Subcutaneous adipose tissue (tissue), 4 donors: ENCODE results near the gene MRFAP1. TPM values are rescaled to one million over a fixed set of nuclear protein-coding genes. Genes with fewer than 3 reads are reported as not detected.

Experiments
- CTCF ChIP-seq: fragments of 450-650 bp; IDR thresholded peaks from one replicate; pipeline ENCODE4 v1.5.1; 2016; ENCODE audit warnings: low read depth, mild to moderate bottlenecking, control low read depth, antibody characterized with exemption, moderate library complexity
- total RNA-seq, 4 donors: library from RNA; depleted of rRNA; stranded (reverse); fragments of >200 nt; gene quantifications; one replicate each; pipeline ENCODE4 v1.1.0, GENCODE V29; 2016

Gene MRFAP1
- total RNA-seq, 4 donors from 2014 or later, result 142 to 179 (median 163) TPM

- no peak for TF ChIP-seq CTCF
Observed at GRCh38 chr4:6676722-6677558, 36.5 kb downstream of the MRFAP1 start.

GRCh38 chr4:6680372-6681034 is 40.0 kb downstream of the MRFAP1 start:
- TF ChIP-seq CTCF, result no peak

- no peak for TF ChIP-seq CTCF
Observed at GRCh38 chr4:6681191-6681590, 40.7 kb downstream of the MRFAP1 start.

- no peak for TF ChIP-seq CTCF
Observed at GRCh38 chr4:6682862-6683590, 42.5 kb downstream of the MRFAP1 start.

- no peak for TF ChIP-seq CTCF
Observed at GRCh38 chr4:6684656-6685055, 44.2 kb downstream of the MRFAP1 start.

GRCh38 chr4:6686104-6686787 is 45.8 kb downstream of the MRFAP1 start:
- TF ChIP-seq CTCF, result no peak
